GM12801 (cell line): ENCODE measurements around the gene MAD1L1.

Experiments
- TF ChIP-seq, protein P1 (sequence below): IDR thresholded peaks from one replicate; pipeline ENCODE4 v1.5.1; 2011; ENCODE audit warnings: control low read depth; ENCODE audit not compliant: insufficient read length; ENCODE audit errors: extremely low read depth

MAD1L1 gene

DNA sequence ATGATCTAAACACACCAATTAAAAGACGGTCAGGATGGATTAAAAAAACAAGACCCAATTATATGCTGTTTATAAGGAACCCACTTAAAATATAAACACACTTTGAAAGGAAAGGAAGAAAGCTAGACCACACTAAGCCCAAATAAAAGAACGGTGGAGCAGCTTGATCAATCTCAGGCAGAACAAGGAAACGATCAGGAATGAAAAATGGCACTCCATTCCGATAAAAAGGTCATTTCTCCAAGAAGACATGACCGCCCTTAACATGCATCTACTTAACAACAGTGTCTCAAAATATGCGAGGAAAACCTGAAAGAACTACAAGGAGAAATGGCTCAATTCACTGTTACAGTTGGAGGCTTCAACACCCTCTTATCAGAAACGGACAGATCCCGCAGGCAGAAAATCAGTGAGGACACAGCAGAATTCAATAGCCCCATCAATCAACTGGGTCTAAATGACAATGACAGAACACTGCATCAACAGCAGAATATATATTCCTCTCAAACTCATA, 210.0 kb downstream of the MAD1L1 start:
- TF ChIP-seq, protein P1, sequence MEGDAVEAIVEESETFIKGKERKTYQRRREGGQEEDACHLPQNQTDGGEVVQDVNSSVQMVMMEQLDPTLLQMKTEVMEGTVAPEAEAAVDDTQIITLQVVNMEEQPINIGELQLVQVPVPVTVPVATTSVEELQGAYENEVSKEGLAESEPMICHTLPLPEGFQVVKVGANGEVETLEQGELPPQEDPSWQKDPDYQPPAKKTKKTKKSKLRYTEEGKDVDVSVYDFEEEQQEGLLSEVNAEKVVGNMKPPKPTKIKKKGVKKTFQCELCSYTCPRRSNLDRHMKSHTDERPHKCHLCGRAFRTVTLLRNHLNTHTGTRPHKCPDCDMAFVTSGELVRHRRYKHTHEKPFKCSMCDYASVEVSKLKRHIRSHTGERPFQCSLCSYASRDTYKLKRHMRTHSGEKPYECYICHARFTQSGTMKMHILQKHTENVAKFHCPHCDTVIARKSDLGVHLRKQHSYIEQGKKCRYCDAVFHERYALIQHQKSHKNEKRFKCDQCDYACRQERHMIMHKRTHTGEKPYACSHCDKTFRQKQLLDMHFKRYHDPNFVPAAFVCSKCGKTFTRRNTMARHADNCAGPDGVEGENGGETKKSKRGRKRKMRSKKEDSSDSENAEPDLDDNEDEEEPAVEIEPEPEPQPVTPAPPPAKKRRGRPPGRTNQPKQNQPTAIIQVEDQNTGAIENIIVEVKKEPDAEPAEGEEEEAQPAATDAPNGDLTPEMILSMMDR, result no peak

DNA sequence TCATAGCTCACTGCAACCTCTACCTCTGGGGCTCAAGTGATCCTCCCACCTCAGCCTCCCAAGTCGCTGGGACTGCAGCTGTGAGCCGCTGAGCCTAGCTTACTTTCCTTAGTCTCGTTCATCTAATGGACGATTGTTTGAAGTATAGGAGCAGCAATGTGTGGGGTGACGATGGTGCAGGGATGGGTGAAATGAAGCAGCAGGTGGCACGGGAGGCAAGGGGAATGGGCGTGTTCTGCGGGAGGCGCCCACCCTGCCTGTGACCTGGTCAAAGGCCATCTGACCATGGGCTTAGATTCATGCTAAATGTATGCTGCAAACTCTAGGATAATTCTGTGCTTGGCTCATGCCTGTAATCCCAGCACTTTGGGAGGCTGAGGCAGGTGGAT, 210.7 kb downstream of the MAD1L1 start:
- TF ChIP-seq, protein P1, result no peak

DNA sequence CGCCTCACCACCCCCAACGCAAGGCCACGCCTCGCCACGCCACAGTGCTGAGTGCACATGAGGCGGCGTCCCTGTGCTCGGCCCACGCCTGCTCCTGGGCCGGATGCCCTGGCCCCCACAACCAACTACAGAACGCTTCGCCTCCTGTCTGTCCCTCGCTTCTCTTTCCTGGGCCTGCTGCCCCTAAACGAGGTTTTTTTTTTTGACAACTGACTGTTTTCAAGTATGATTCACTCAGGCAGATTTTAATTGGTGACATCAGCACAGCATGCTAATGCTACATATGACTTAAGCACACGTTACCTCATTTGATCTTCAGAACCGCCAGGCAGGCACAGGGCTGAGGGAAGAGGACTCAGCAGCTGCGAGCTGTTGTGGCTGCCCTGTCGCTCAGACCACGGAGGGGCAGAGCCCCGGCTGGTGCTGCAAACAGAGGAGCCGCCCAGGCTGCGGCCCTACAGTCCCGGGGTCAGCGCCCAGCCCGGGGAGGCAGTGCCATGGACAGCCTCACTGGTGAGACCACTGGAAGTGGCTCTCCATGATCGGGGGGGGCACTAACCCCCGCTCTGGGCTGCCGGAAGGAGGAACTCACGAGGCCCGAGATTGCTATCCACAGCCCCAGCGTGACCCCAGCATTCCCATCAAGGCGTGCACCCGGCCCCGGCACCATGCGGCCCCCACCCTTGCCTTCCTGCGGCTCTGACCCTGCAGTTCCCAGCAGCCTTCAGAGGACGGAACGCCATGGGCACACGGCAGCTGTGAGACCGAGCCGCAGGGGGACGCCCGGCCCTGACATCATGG, 212.8 kb downstream of the MAD1L1 start:
- TF ChIP-seq, protein P1, result no peak

DNA sequence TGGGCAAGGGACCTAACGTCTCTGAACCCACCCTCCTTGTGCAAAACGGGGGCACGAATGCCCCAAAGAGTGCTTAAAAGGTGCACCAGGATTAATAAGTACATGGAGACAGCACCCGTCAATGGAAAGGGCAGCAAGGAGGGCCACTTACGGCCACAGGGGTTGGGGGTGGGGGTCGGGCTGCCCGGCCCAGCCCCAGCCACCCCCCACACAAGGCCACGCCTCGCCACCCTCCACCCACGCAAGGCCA, 213.4 kb downstream of the MAD1L1 start:
- TF ChIP-seq, protein P1, result no peak

DNA sequence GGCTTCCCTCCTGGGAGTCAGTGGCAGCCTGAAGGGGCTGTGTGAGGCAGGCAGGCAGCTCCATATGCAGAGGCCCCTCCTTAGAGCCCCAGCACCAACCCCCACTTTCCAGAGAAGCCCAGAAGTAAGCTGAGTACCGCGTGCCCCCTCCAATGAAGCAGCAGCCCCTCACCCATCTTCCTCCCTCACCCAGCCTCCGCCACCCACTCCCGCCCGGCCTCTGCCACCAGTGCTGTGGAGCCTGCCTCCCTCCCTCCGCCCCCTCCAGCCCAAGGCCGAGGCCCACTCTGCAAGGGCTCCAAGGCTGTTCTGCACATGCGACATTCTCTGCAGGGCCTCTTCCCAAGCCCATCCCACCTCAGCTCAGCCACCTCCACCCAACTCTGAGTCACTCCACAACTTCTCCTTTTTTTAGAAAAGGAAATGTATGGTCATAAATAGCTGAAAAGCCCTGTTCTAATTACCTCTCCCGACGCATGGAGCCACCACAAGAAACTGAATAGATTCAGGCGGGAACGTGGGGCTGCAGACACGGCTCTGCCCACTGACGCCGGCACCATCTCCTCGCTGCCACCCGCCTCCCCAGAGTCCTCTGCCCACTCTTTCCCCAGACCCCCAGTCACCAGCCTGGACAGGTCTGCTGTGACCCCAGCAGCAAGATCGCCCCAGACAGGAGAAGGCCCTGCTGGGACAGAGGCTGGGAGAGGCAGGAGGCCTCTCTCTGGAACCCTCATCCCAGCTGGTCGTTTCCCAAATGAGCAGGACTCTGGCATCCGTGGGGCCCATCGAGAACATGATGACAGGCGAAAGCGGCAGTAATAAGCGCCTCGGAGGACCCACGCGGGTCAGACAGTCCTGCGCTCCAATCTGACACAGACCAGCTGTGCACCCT, 213.9 kb downstream of the MAD1L1 start:
- TF ChIP-seq, protein P1, result no peak

DNA sequence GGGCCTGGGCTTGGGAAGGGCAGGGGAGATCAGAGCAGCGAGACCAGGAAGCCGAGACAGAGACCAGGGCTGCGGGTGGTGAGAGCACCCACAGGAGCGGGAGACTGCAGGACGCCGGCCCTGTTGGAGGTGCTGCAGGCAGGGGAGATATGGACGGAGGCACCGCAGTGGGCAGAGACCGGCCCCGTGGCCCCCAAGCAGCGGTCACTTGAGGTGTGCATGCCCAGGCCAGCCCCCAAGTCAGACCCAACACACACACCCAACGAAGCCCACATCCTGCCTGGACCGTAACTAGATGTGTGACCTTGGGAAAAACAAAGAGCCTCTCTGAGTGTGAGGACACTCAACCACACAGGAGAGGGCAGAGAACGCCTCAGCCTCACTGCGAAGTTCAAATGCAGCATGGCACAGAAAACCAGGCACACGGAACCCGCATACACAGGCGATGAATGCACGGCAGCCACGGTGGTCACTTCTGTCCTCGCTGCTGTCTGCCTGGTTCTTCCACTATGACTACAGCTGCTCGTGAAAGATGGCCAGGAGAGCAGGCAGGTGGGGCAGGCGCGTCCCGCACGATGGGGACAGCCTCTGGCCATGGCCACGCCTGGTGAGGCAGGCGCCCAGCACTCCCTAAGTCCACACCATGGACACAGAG, 214.7 kb downstream of the MAD1L1 start:
- TF ChIP-seq, protein P1, result no peak

DNA sequence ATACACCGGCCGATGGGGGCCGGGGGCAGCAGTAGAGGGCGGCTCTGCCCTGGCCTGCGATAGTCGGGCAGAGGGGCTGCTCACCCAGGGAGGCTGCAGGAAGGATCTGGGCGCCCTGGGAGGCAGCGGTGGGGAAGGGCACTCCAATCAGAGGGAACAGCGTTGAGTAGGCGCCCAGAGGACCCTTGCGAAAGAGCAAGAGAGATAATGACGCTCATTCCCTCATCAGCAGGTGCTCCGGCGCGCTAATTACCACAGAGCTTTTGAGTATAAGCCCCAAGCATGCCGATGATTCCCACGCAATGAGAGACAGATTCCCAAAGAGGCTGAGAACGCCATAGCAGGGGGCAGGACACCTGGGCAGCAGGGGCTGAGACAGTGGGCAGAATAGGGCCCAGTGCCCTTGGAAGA, 215.3 kb downstream of the MAD1L1 start:
- TF ChIP-seq, protein P1, result no peak
